ENCODE data around the gene TSPAN5. TPM values are rescaled to one million over a fixed set of nuclear protein-coding genes. Genes with fewer than 3 reads are reported as not detected.

Gene TSPAN5
- total RNA-seq, result 29.2 and 59.3 TPM in 2 replicates

DNA sequence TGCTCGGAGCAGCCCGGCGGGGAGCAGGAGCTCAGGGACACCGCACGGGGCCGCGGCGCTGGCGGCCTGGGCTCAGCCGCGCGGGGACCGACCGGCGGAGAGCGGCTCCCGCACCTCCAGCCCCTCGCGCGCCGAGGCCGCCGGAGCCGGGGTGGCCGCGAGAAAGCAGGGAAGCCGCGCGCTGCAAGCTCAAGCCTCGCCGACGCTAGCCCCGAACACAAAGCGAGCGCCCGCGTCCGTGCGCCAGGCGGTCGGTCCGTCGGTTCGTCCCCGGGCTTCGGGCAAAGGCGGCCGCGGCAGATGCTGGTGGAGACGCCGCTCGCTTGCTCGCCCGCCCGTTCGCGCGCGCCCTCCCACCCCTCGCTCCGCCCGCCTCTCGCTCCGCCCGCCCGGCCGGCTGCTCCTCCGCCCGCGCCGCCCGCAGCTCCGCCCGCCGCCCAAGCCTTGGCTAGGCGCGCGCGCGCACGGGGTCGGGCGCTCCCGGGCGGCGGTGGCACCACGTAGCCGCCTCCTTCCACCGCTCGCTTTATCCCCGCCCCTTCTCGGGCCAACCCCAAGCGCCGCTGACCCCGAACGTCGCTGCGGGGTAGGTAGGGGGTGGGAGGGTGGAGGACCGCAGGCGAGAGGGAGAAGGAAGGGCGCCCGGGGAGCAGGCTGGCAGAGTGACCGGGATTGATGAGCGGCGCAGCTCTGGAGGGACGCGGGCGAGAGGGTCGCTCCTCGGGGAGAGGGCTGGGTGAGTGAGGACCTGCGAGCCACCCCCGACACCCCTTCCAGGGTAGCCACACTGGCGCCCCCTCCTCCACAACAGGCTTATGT lies at the start of gene TSPAN5:
TSS of gene TSPAN5 (minus strand) at position 325 of the 819 bp plus-strand sequence.

